Measurements from ENCODE around the gene GNLY. TPM values are rescaled to one million over a fixed set of nuclear protein-coding genes. Genes with fewer than 3 reads are reported as not detected.

Gene GNLY
- total and polyA plus RNA-seq, 2 of the 13 experiments (the other 11 are each of a cell fraction or from before 2014, with no cell fraction given), result not detected

- TF ChIP-seq KMT2B (CRISPR knock-in tag; IDR thresholded peaks at IDR 0.05) (no peak), MAFF (IDR thresholded peaks at IDR 0.05; ENCODE audit: low read depth, low read length) (no peak), HCFC1 (IDR thresholded peaks at IDR 0.05; ENCODE audit: low read depth, low read length) (no peak), HOXA9 (CRISPR knock-in tag; IDR thresholded peaks at IDR 0.05; ENCODE audit: borderline replicate concordance) (no peak), ZZZ3 (CRISPR knock-in tag; IDR thresholded peaks at IDR 0.05; ENCODE audit: borderline replicate concordance) (no peak), ZFP36L2 (CRISPR knock-in tag; IDR thresholded peaks at IDR 0.05) (no peak), CENPT (CRISPR knock-in tag; IDR thresholded peaks at IDR 0.05; ENCODE audit: low read depth) (no peak), FUBP1 (CRISPR knock-in tag; IDR thresholded peaks at IDR 0.05; ENCODE audit: borderline replicate concordance) (no peak), HOXA7 (CRISPR knock-in tag; IDR thresholded peaks at IDR 0.05) (no peak), ZNF598 (CRISPR knock-in tag; IDR thresholded peaks at IDR 0.05; ENCODE audit: borderline replicate concordance) (no peak; the same call in 1 of the 2 replicates), HBP1 (CRISPR knock-in tag; IDR thresholded peaks at IDR 0.05; ENCODE audit: low read depth) (no peak), ZNF792 (CRISPR knock-in tag; IDR thresholded peaks at IDR 0.05) (no peak), ZHX2 (IDR thresholded peaks at IDR 0.05; ENCODE audit: low read depth) (no peak), ZHX2 (CRISPR knock-in tag; IDR thresholded peaks at IDR 0.05; ENCODE audit: borderline replicate concordance) (no peak), TFAP4 (IDR thresholded peaks at IDR 0.05; ENCODE audit: borderline replicate concordance, low read depth) (peak; percentile 27; the same call in 1 of the 2 replicates), ZNF660 (CRISPR knock-in tag; IDR thresholded peaks at IDR 0.05; ENCODE audit: borderline replicate concordance, low read depth) (no peak), ZNF160 (CRISPR knock-in tag; IDR thresholded peaks at IDR 0.05) (no peak), ZNF235 (CRISPR knock-in tag; IDR thresholded peaks at IDR 0.05; ENCODE audit: borderline replicate concordance) (no peak), ZSCAN9 (CRISPR knock-in tag; IDR thresholded peaks at IDR 0.05; ENCODE audit: borderline replicate concordance) (no peak)
Measured at GRCh38 chr2:85741833-85742455, 47.8 kb downstream of the GNLY start (continued).
